GM08714 (cell line): ENCODE data around the gene UVRAG.

Experiments
- H3K4me3 ChIP-seq: fragments of 200-500 bp; sonication (Bioruptor generic); 2 replicates; pipeline ENCODE4 v1.5.1; 2014; ENCODE audit warnings: mild to moderate bottlenecking, low read length, inconsistent platforms
- ZNF274 ChIP-seq: IDR thresholded peaks from 2 replicates; pipeline ENCODE4 v1.6.1; 2012; ENCODE audit warnings: mild to moderate bottlenecking, low read depth, low read length

Gene UVRAG

GRCh38 chr11:76153571-76153923, 338.5 kb downstream of the UVRAG start:
- no peak overlapping the region for H3K4me3 ChIP-seq
- no peak for TF ChIP-seq ZNF274

GRCh38 chr11:76155500-76156227, 340.7 kb downstream of the UVRAG start:
- no peak overlapping the region for H3K4me3 ChIP-seq
- no peak for TF ChIP-seq ZNF274

GRCh38 chr11:76156971-76157427, 342.0 kb downstream of the UVRAG start:
- no peak overlapping the region for H3K4me3 ChIP-seq
- TF ChIP-seq ZNF274: no peak

GRCh38 chr11:76157891-76158290, 342.9 kb downstream of the UVRAG start:
- H3K4me3 ChIP-seq: no peak overlapping the region

GRCh38 chr11:76158394-76159302, 343.6 kb downstream of the UVRAG start:
- H3K4me3 ChIP-seq: no peak overlapping the region
- no peak for TF ChIP-seq ZNF274

More at GRCh38 chr11:76157891-76158290, 342.9 kb downstream of the UVRAG start:
- no peak for TF ChIP-seq ZNF274

- TF ChIP-seq ZNF274: no peak
Observed at GRCh38 chr11:76159303-76159937, 344.4 kb downstream of the UVRAG start.

GRCh38 chr11:76159983-76160661, 345.1 kb downstream of the UVRAG start:
- no peak overlapping the region for H3K4me3 ChIP-seq
- TF ChIP-seq ZNF274: no peak

More at GRCh38 chr11:76159303-76159937, 344.4 kb downstream of the UVRAG start:
- H3K4me3 ChIP-seq: no peak overlapping the region

GRCh38 chr11:76160856-76161255, 345.8 kb downstream of the UVRAG start:
- TF ChIP-seq ZNF274: no peak
- no peak overlapping the region for H3K4me3 ChIP-seq

- H3K4me3 ChIP-seq: no peak overlapping the region
- TF ChIP-seq ZNF274: no peak
Observed at GRCh38 chr11:76161261-76161961, 346.4 kb downstream of the UVRAG start.

- H3K4me3 ChIP-seq: no peak overlapping the region
- no peak for TF ChIP-seq ZNF274
Observed at GRCh38 chr11:76162336-76163288, 347.6 kb downstream of the UVRAG start.

- H3K4me3 ChIP-seq: no peak overlapping the region
- TF ChIP-seq ZNF274: no peak
Observed at GRCh38 chr11:76163289-76163880, 348.4 kb downstream of the UVRAG start.

GRCh38 chr11:76164081-76164480, 349.1 kb downstream of the UVRAG start:
- no peak overlapping the region for H3K4me3 ChIP-seq
- no peak for TF ChIP-seq ZNF274
